Measurements from ENCODE around the gene ZNF682. TPM values are rescaled to one million over a fixed set of nuclear protein-coding genes. Genes with fewer than 3 reads are reported as not detected.

Gene ZNF682
- total RNA-seq, 1 experiment from 2014 or later, result 20.5 TPM

GRCh38 chr19:20079476-20079875, 40.2 kb upstream of the ZNF682 start:
- TF ChIP-seq ERG (CRISPR knock-in tag; IDR thresholded peaks at IDR 0.05), result no peak
- no peak for TF ChIP-seq OVOL2 (CRISPR knock-in tag; IDR thresholded peaks at IDR 0.05; ENCODE audit: borderline replicate concordance)
- no peak for TF ChIP-seq ZMAT4 (CRISPR knock-in tag; IDR thresholded peaks at IDR 0.05)
- no peak for TF ChIP-seq USF1 (CRISPR knock-in tag; IDR thresholded peaks at IDR 0.05)
- no peak for TF ChIP-seq CDX4 (CRISPR knock-in tag; IDR thresholded peaks at IDR 0.05; ENCODE audit: borderline replicate concordance)
- TF ChIP-seq E2F4 (CRISPR knock-in tag; IDR thresholded peaks at IDR 0.05; ENCODE audit: borderline replicate concordance, low read depth), result no peak
- no peak for DNase-seq (ENCODE audit: low spot score)
- ATAC-seq, result no peak
- Mint-ChIP-seq H3K36me3 (peaks cover 31% of the 10 kb centered on the region), H3K4me3 (peak overlapping the region; percentile 98), H3K27ac (peak overlapping the region; percentile 87), H3K27me3 (ENCODE audit: low read depth) (no peaks in the 10 kb centered on the region), H3K4me1 (peaks cover 56% of the 10 kb centered on the region), H3K9me3 (no peaks in the 10 kb centered on the region)
- ChIA-PET POLR2A (interaction anchor here (1.0 to 3.1 kb wide), 4 partner anchors 27 to 88 kb away, joined by 4 to 35 read pairs (median 21); partner anchors contain the start of genes ZNF486 and ZNF682), CTCF (interaction anchor here (0.6 to 2.3 kb wide), 2 partner anchors 81 to 131 kb away, joined by 3 to 16 read pairs; no protein-coding TSS in a partner anchor)

GRCh38 chr19:20078581-20079031, 39.3 kb upstream of the ZNF682 start:
- H3K9me3 Mint-ChIP-seq, result no peaks in the 10 kb centered on the region
- CTCF ChIA-PET, result interaction anchor here (0.6 to 2.3 kb wide), 4 partner anchors 12 to 345 kb away, joined by 3 to 16 read pairs (median 3); partner anchors contain the start of gene ZNF486
- TF ChIP-seq USF1 (CRISPR knock-in tag; IDR thresholded peaks at IDR 0.05) (peak; percentile 75), ZNF396 (CRISPR knock-in tag; IDR thresholded peaks at IDR 0.05; ENCODE audit: borderline replicate concordance) (no peak), USF2 (CRISPR knock-in tag; IDR thresholded peaks at IDR 0.05) (peak; percentile 80), ZNF281 (CRISPR knock-in tag; IDR thresholded peaks at IDR 0.05) (0 out of 2 replicates have a peak, but pooled peaks have one; percentile 23)
- ATAC-seq, result no peak
- POLR2A ChIA-PET, result interaction anchor here (0.6 to 3.1 kb wide), 11 partner anchors 9 to 140 kb away, joined by 3 to 35 read pairs (median 5); partner anchors contain the start of genes ZNF486 and ZNF682
- peaks cover 49% of the 10 kb centered on the region for H3K4me1 Mint-ChIP-seq
- H3K36me3 Mint-ChIP-seq, result peaks cover 27% of the 10 kb centered on the region
- peak overlapping the region; percentile 97 for H3K27ac Mint-ChIP-seq
- H3K4me3 Mint-ChIP-seq, result peak overlapping the region; percentile 98
- no peaks in the 10 kb centered on the region for H3K27me3 Mint-ChIP-seq (ENCODE audit: low read depth)
- DNase-seq (ENCODE audit: low spot score), result peak; percentile 42

Measured in WTC11 (cell line).